H1 (cell line): ENCODE data around the gene ORC5. TPM values are rescaled to one million over a fixed set of nuclear protein-coding genes. Genes with fewer than 3 reads are reported as not detected.

Source experiments
- CHD2 ChIP-seq: IDR thresholded peaks from 2 replicates; pipeline ENCODE4 v1.6.1; 2012; ENCODE audit warnings: low read length, improper control_type of control experiment
- CHD7 ChIP-seq: fragments of 300-600 bp; sonication (generic); IDR thresholded peaks from 2 replicates; pipeline ENCODE4 v1.7.1; 2012; ENCODE audit warnings: low read length, moderate library complexity, mild to moderate bottlenecking, inconsistent platforms; ENCODE audit not compliant: insufficient replicate concordance
- POLR2A ChIP-seq, 2 experiments: IDR thresholded peaks; 1 replicate in 1 of 2; 2 replicates in 1 of 2; pipeline ENCODE4 v1.6.1; 2011; ENCODE audit warnings: low read depth in 2 of 2, low read length in 2 of 2, mild to moderate bottlenecking in 2 of 2; ENCODE audit errors: control extremely low read depth in 1 of 2
- RNF2 ChIP-seq: fragments of 200-900, 300-1000 bp; sonication (generic); IDR thresholded peaks from 2 replicates; pipeline ENCODE4 v1.7.1; 2016; ENCODE audit warnings: borderline replicate concordance, low read depth, mild to moderate bottlenecking, antibody characterized with exemption, low read length; ENCODE audit not compliant: poor library complexity, severe bottlenecking; ENCODE audit errors: missing control alignments
- TCF12 ChIP-seq: IDR thresholded peaks from 2 replicates; pipeline ENCODE4 v1.6.1; 2011; ENCODE audit warnings: low read depth, mild to moderate bottlenecking, low read length
- polyA plus RNA-seq, 7 experiments: library from polyadenylated mRNA; depleted of rRNA in 3 of 7; stranded (reverse) in 5 of 7; unstranded in 2 of 7; fragments of >200 nt in 5 of 7; fragments of 200-250 nt in 2 of 7; gene quantifications; 1 replicate in 5 of 7; 2 replicates in 1 of 7; 4 replicates in 1 of 7; pipeline versions ENCODE4 v1.2.1 to v1.2.3, GENCODE V29; 2011 to 2013; ENCODE audit warnings: missing spikeins in 2 of 7, mixed read lengths in 2 of 7
- total RNA-seq: library from RNA; stranded (reverse); fragmentation: NEBNext Ultra II Directional; extraction: Animal tissue kit (Norgen Biotek cat#: 25700); gene quantifications from 2 replicates; pipeline ENCODE4 v1.2.1, GENCODE V29; 2021

Gene ORC5
- total and polyA plus RNA-seq, 2 of the 8 experiments (the other 6 are each of a cell fraction or from before 2014, with no cell fraction given): 7.7 to 19.9 TPM

GRCh38 chr7:104089612-104090011, 118.2 kb downstream of the ORC5 start (continued):
- TF ChIP-seq CHD7: no peak
- no peak for TF ChIP-seq TCF12
- no peak for TF ChIP-seq CHD2
- no peak for TF ChIP-seq POLR2A (IDR thresholded peaks at IDR 0.05; ENCODE audit: control extremely low read depth in 1 of 2, low read depth in 2 of 2, low read length in 2 of 2)
- TF ChIP-seq RNF2: no peak
- TF ChIP-seq, all 59 proteins: peak for 0
